Endothelial cell of umbilical vein (primary cell): ENCODE measurements around the gene L3MBTL4. TPM values are rescaled to one million over a fixed set of nuclear protein-coding genes. Genes with fewer than 3 reads are reported as not detected.

Experiments
- BruUV-seq: library from RNA; stranded (reverse); fragments of 400-500 nt; replicated peaks from 2 replicates; lab custom pipeline; 2021; lab: Mats Ljungman, UMichigan
- CTCF ChIA-PET: fragments of 300-600, 350-600 bp; sonication (Branson Sonifier 250); formaldehyde crosslinking; loops from one replicate; lab custom pipeline; 2021; ENCODE audit warnings: antibody characterized with exemption, inconsistent platforms; lab: Charles Lee
- POLR2A ChIA-PET: fragments of 300-600, 350-600 bp; sonication (Branson Sonifier 250); formaldehyde crosslinking; loops from one replicate; lab custom pipeline; 2021; ENCODE audit warnings: antibody characterized with exemption, inconsistent platforms; lab: Charles Lee
- DNase-seq: peaks from one replicate; pipeline ENCODE4 v3.0.0-alpha.2; 2011; ENCODE audit warnings: low read depth, low spot score
- FAIRE-seq: peaks from 2 replicates; lab custom pipeline; 2011; peaks lifted over from hg19 to GRCh38; lab: Jason Lieb, UNC
- H2AFZ ChIP-seq: 2 replicates; pipeline ENCODE4 v1.6.0; 2012; ENCODE audit warnings: low read depth, low read length, control low read depth, inconsistent platforms
- H3K27ac ChIP-seq: 2 replicates; pipeline ENCODE4 v1.5.1; 2011; ENCODE audit warnings: low read depth, mild to moderate bottlenecking, control low read depth, low read length, moderate library complexity; ENCODE audit not compliant: insufficient read depth
- H3K27me3 ChIP-seq, 2 experiments: 2 replicates each; pipeline versions ENCODE4 v1.6.0 to v1.6.1; 2011; ENCODE audit warnings: low read length in 2 of 2, mixed read lengths in 1 of 2; ENCODE audit not compliant: control insufficient read depth in 2 of 2, insufficient read depth in 2 of 2
- H3K36me3 ChIP-seq, 2 experiments: 2 replicates in 1 of 2; 3 replicates in 1 of 2; pipeline ENCODE4 v1.5.1; 2011; ENCODE audit warnings: low read length in 2 of 2, mild to moderate bottlenecking in 1 of 2, moderate library complexity in 1 of 2; ENCODE audit not compliant: control insufficient read depth in 2 of 2, insufficient read depth in 2 of 2; ENCODE audit errors: extremely low read depth in 1 of 2
- H3K4me1 ChIP-seq: 3 replicates; pipeline ENCODE4 v1.5.1; 2011; ENCODE audit warnings: mild to moderate bottlenecking, low read length; ENCODE audit not compliant: control insufficient read depth, insufficient read depth; ENCODE audit errors: extremely low read depth
- H3K4me2 ChIP-seq: 2 replicates; pipeline ENCODE4 v1.6.1; 2011; ENCODE audit warnings: low read length, control low read depth, mixed read lengths; ENCODE audit not compliant: insufficient read depth
- H3K4me3 ChIP-seq, 3 experiments: fragments of 200-600 bp in 1 of 3; sonication (generic), shearing (Covaris generic) in 1 of 3; replicated peaks in 1 of 3; 2 replicates each; pipeline ENCODE4 v1.5.1; 2011 to 2016; ENCODE audit warnings: control low read depth in 3 of 3, low read length in 3 of 3, mild to moderate bottlenecking in 2 of 3, inconsistent platforms in 1 of 3, low read depth in 1 of 3, moderate library complexity in 1 of 3; ENCODE audit not compliant: insufficient read depth in 1 of 3
- H3K79me2 ChIP-seq: 2 replicates; pipeline ENCODE4 v1.6.0; 2012; ENCODE audit warnings: low read length, inconsistent platforms; ENCODE audit not compliant: control insufficient read depth, insufficient read depth
- H3K9ac ChIP-seq: replicated peaks from 2 replicates; pipeline ENCODE3; 2011; ENCODE audit warnings: low read length, control low read depth; ENCODE audit not compliant: insufficient read depth; ENCODE audit errors: extremely low read depth
- H3K9me1 ChIP-seq: replicated peaks from 3 replicates; pipeline ENCODE4 v1.6.0; 2011; ENCODE audit warnings: mild to moderate bottlenecking, low read length; ENCODE audit not compliant: control insufficient read depth, insufficient read depth; ENCODE audit errors: extremely low read depth
- H3K9me3 ChIP-seq: replicated peaks from 2 replicates; pipeline ENCODE4 v1.5.1; 2012; ENCODE audit warnings: low read length, inconsistent platforms; ENCODE audit not compliant: control insufficient read depth, insufficient read depth
- H4K20me1 ChIP-seq: replicated peaks from 2 replicates; pipeline ENCODE3; 2011; ENCODE audit warnings: mild to moderate bottlenecking, low read length; ENCODE audit not compliant: control insufficient read depth, insufficient read depth; ENCODE audit errors: extremely low read depth
- CTCF ChIP-seq, 2 donors: IDR thresholded peaks; 1 replicate in 1 of 2; 2 replicates in 1 of 2; pipeline ENCODE4 v1.5.1; 2011; ENCODE audit warnings: low read length in 2 of 2, mild to moderate bottlenecking in 2 of 2, moderate library complexity in 2 of 2, control low read depth in 1 of 2, inconsistent platforms in 1 of 2, low read depth in 1 of 2; ENCODE audit not compliant: insufficient read depth in 1 of 2; ENCODE audit errors: extremely low read depth in 1 of 2
- EZH2 ChIP-seq: IDR thresholded peaks from 2 replicates; pipeline ENCODE4 v1.6.1; 2012; ENCODE audit warnings: borderline replicate concordance, low read depth, mild to moderate bottlenecking, moderate library complexity, low read length, inconsistent platforms; ENCODE audit not compliant: severe bottlenecking
- FOS ChIP-seq: IDR thresholded peaks from 2 replicates; pipeline ENCODE4 v1.6.1; 2011; ENCODE audit warnings: mild to moderate bottlenecking, low read length, moderate library complexity, borderline replicate concordance; ENCODE audit not compliant: insufficient read depth
- GATA2 ChIP-seq: IDR thresholded peaks from 2 replicates; pipeline ENCODE4 v1.7.0; 2011; ENCODE audit warnings: low read depth, mild to moderate bottlenecking, moderate library complexity, mixed read lengths, low read length; ENCODE audit not compliant: insufficient read length, insufficient read depth
- JUN ChIP-seq: IDR thresholded peaks from 2 replicates; pipeline ENCODE4 v1.6.1; 2011; ENCODE audit warnings: borderline replicate concordance, low read depth; ENCODE audit not compliant: insufficient read length, insufficient read depth
- MAX ChIP-seq: IDR thresholded peaks from 2 replicates; pipeline ENCODE4 v1.6.1; 2011; ENCODE audit not compliant: insufficient read depth, insufficient read length
- MYC ChIP-seq: IDR thresholded peaks from one replicate; pipeline ENCODE4 v1.6.1; 2011; ENCODE audit warnings: mild to moderate bottlenecking, low read depth, low read length
- POLR2A ChIP-seq: IDR thresholded peaks from 2 replicates; pipeline ENCODE4 v1.6.1; 2012; ENCODE audit warnings: low read depth, mild to moderate bottlenecking, control low read depth, low read length
- POLR2AphosphoS5 ChIP-seq: IDR thresholded peaks from 2 replicates; pipeline ENCODE4 v1.6.1; 2012; ENCODE audit warnings: low read depth, mild to moderate bottlenecking, control low read depth, low read length, moderate library complexity; ENCODE audit not compliant: insufficient read depth
- dilution Hi-C: fragments of 300-500 bp; cut with MboI; formaldehyde crosslinking; loops from one replicate; pipeline ENCODE4 v1.15.0; 2019; ENCODE audit warnings: low sequenced_read_pairs; ENCODE audit not compliant: extremely low pct_ligation_motif_present
- intact Hi-C: fragments of 100-400 bp; cut with micrococcal nuclease; formaldehyde crosslinking; loops from one replicate; pipeline ENCODE4 v1.10.0; 2022
- polyA plus RNA-seq, 4 experiments: library from polyadenylated mRNA; depleted of rRNA in 3 of 4; stranded (reverse) in 3 of 4; unstranded in 1 of 4; fragments of >200 nt; gene quantifications; 2 replicates each; pipeline versions ENCODE4 v1.2.1 to v1.2.3, GENCODE V29; 2011 to 2012; ENCODE audit warnings: missing spikeins in 1 of 4
- total RNA-seq: library from RNA; stranded (reverse); gene quantifications from 2 replicates; pipeline ENCODE4 v1.2.3, GENCODE V29; 2021

Gene L3MBTL4
- total and polyA plus RNA-seq, 2 donors (not counting 3 experiments of a cell fraction or from before 2014, with no cell fraction given): 0.80 TPM; not detected in 1

DNA sequence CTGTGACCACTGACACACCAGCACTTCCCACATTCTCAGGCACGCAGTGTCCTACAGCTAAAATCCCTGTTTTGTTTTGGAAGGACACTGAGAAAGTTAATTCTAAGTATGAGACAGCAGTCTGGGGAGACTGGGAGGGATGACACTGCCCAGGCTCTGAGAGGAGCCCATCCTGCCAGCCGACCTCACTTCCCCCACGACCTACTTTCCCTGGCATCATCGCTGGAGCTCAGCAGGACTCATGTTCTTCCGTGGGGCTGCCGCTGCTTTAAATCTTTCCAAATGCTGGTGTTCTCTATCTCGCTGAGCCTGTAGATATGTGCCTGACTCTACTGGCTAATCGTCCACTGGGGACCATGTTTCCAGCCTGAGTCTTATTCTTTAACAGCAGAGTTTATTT, 450.6 kb downstream of the L3MBTL4 start:
- DNase-seq (no peak), FAIRE-seq (no peak)
- no peaks in the 10 kb centered on the region for H3K9me3 ChIP-seq
- no peak for TF ChIP-seq MAX
- H3K9ac ChIP-seq: no peak overlapping the region
- H3K27me3 ChIP-seq: no peaks in the 10 kb centered on the region
- intact Hi-C loops (no loop called here), dilution Hi-C loops (no loop called here)
- no peaks in the 10 kb centered on the region for H3K36me3 ChIP-seq
- H3K4me1 ChIP-seq: no peaks in the 10 kb centered on the region
- H3K27ac ChIP-seq: no peak overlapping the region
- no peaks in the 10 kb centered on the region for H3K9me1 ChIP-seq
- POLR2A ChIA-PET: no interaction called here
- no TSS peak for BruUV-seq
- no peak overlapping the region for H3K4me2 ChIP-seq
- H2AFZ ChIP-seq: no peak overlapping the region
- H3K4me3 ChIP-seq: no peak overlapping the region
- H4K20me1 ChIP-seq: no peaks in the 10 kb centered on the region
- H3K79me2 ChIP-seq: no peaks in the 10 kb centered on the region
- CTCF ChIA-PET: no interaction called here

GRCh38 chr18:5963267-5963666, 451.4 kb downstream of the L3MBTL4 start:
- no peak overlapping the region for H3K4me3 ChIP-seq
- no peaks in the 10 kb centered on the region for H3K36me3 ChIP-seq
- H3K9me1 ChIP-seq: no peaks in the 10 kb centered on the region
- no peaks in the 10 kb centered on the region for H3K9me3 ChIP-seq
- H3K79me2 ChIP-seq: no peaks in the 10 kb centered on the region
- intact Hi-C loops (no loop called here), dilution Hi-C loops (no loop called here)
- no peak overlapping the region for H3K27ac ChIP-seq
- H4K20me1 ChIP-seq: no peaks in the 10 kb centered on the region
- H3K27me3 ChIP-seq: no peaks in the 10 kb centered on the region
- CTCF ChIA-PET: no interaction called here
- FAIRE-seq (no peak), DNase-seq (no peak)
- no peaks in the 10 kb centered on the region for H3K4me1 ChIP-seq
- no peak overlapping the region for H3K4me2 ChIP-seq
- no TSS peak for BruUV-seq
- no peak for TF ChIP-seq POLR2A
- no peak for TF ChIP-seq MYC
- no peak for TF ChIP-seq JUN
- no peak for TF ChIP-seq FOS
- TF ChIP-seq EZH2: no peak
- TF ChIP-seq GATA2: no peak
- TF ChIP-seq CTCF (IDR thresholded peaks at IDR 0.05; ENCODE audit: extremely low read depth in 1 of 2, insufficient read depth in 1 of 2, low read depth in 1 of 2, low read length in 2 of 2): no peak
- no peak for TF ChIP-seq MAX
- TF ChIP-seq POLR2AphosphoS5: no peak
- POLR2A ChIA-PET: no interaction called here
- H3K9ac ChIP-seq: no peak overlapping the region
- H2AFZ ChIP-seq: no peak overlapping the region
